ENCODE measurements around the gene ADI1. TPM values are rescaled to one million over a fixed set of nuclear protein-coding genes. Genes with fewer than 3 reads are reported as not detected.
A peak's percentile ranks its signal among the peaks of the same experiment; 100 is the strongest.

ADI1 gene
- total RNA-seq, 1 donor from 2014 or later = 52.9 TPM

GRCh38 chr2:3485166-3485565 is 34.2 kb downstream of the ADI1 start:
- DNase-seq (ENCODE audit: low spot score) = peak; percentile 38
- intact Hi-C loops (cut with DNase I) = no loop called here

DNA sequence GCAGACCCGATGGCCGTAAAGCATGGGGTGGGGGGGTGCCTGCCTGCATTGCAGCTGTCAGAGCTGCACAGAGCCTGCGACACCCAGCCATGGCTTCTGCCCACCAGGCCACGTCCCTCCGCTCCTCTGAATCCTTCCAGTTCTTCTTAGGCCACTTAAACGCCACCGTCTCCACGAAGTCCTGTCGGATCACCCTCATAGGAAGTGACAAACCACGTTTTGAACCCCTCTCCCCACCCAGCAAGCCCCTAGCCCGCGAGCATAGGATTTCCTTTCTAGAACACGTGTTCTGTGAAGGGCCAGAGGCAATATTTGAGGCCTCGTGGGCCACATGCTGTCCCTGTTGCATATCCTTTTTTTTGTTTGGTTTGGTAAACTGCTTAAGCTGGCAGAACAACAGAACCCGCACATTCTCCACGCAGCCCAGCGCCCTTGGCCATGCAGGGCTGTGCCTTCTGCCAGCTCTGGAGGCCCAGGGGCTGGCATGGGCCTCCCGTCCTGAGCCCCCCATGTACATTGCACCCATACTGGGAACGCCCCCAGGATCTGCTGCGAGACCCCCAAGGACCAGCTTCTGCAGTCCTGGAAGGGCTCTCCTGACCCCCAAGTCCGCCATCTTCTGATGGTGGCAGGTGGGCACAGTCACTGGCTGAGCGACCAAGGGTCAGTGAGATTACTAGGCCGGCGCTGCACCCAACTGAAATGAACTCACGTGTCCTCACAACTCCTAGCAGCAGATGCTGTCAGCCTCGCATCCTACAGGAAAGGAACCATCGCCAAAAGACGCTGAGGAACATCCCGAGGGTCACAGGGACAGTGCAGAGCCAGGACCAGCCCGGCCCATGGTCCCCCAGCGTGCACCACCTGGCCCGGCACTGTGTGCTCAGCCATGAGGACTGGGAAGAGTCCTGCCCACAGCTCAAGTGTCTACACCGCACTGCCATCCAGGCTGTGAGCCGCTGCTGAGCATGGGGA is 35.1 kb downstream of the ADI1 start:
- ATAC-seq (no peak), DNase-seq (ENCODE audit: low spot score) (peak; percentile 52)
- intact Hi-C loops (cut with DNase I) = no loop called here

More at GRCh38 chr2:3485166-3485565, 34.2 kb downstream of the ADI1 start:
- no peak for ATAC-seq

- ATAC-seq = peak; percentile 50
- intact Hi-C loops (cut with DNase I) = no loop called here
- DNase-seq (ENCODE audit: low spot score) = peak; percentile 72
Measured at GRCh38 chr2:3483227-3483985, 35.9 kb downstream of the ADI1 start.

- no peak for ATAC-seq
- intact Hi-C loops (cut with DNase I) = no loop called here
- DNase-seq (ENCODE audit: low spot score) = peak; percentile 59
Measured at GRCh38 chr2:3482363-3482821, 36.9 kb downstream of the ADI1 start.

GRCh38 chr2:3481736-3482362 is 37.5 kb downstream of the ADI1 start:
- intact Hi-C loops (cut with DNase I) = no loop called here
- no peak for DNase-seq (ENCODE audit: low spot score)
- ATAC-seq = no peak

DNA sequence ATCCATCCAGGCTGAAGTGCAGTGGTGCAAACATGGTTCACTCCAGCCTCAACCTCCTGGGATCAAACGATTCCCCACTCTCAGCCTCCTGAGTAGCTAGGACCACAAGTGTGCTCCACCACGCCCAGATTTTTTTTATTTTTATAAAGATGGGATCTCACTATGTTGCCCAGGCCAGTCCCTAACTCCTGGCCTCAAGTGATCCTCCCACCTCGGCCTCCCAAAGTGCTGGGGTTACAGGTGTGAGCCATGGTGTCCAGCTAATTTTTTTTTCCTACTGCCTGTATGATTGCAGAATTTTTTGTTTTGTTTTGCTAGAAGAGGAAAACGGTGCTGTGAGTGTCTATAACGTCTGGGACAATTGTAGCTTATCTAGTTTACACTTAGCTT is 38.3 kb downstream of the ADI1 start:
- intact Hi-C loops (cut with DNase I) = no loop called here
- DNase-seq (ENCODE audit: low spot score) (no peak), ATAC-seq (no peak)

GRCh38 chr2:3480352-3481010 is 38.9 kb downstream of the ADI1 start:
- ATAC-seq (no peak), DNase-seq (ENCODE audit: low spot score) (no peak)
- intact Hi-C loops (cut with DNase I) = no loop called here

DNA sequence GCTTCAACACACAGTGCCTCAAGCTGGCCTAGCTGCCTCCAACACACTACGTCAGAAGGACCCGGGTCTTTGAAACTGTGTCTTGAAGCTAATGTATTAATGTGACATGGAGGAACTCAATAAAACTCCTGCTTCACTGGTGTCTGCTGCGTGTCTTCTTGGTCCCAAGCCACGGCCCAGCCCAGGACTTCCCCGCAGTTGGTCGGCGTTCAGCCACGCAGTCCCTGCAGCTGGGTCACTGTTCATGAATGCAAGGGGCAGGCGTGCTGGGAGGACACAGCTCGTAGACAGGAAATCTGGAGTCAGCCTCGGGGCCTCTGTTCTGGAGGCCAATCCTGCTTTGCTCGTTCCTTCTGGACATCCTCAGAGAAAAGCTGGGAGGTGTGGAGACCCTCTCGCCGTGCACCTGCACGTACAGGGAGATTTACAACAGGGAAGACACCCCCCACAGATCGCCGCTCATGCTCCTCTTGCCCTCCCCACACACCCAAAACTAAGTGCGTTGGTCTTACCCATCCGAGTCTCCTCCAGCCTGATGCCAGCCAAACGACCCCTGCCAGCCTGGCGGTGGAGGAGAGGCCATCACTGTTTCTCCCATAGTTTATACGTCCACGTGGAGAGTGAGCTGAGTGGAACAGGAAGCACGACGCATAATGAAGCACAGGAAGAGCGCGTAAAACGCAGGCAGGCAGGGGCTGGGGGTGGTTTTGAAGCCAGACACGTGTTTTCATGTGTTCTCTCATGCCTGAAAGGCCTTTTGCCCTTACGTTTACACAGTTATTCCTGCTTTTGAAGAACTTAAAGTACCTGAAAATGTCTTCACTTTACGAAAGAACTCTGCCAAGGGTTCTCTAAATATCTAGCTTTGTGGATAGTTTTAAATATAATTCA is 39.7 kb downstream of the ADI1 start:
- intact Hi-C loops (cut with DNase I) = no loop called here
- ATAC-seq (no peak), DNase-seq (ENCODE audit: low spot score) (no peak)

- ATAC-seq (peak; percentile 16), DNase-seq (ENCODE audit: low spot score) (no peak)
- intact Hi-C loops (cut with DNase I) = no loop called here
Measured at GRCh38 chr2:3478846-3479385, 40.4 kb downstream of the ADI1 start.

DNA sequence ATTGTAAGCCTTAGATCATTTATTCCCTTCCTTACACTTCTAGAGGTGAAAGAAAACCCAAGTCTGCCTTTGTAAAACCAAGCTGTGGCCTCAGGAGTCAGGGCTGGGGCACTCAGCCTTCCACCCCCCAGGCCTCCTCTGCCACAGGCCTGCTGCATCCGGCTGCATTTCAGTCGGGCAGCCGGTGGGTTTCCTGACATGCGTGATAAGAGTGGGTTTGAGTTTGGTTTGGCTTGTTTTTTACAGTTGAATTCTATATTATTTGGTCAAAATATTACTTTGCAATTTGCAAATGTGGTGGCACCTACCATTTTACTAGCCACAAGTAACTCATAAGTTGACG is 42.4 kb downstream of the ADI1 start:
- intact Hi-C loops (cut with DNase I) = no loop called here
- DNase-seq (ENCODE audit: low spot score) (no peak), ATAC-seq (no peak)

DNA sequence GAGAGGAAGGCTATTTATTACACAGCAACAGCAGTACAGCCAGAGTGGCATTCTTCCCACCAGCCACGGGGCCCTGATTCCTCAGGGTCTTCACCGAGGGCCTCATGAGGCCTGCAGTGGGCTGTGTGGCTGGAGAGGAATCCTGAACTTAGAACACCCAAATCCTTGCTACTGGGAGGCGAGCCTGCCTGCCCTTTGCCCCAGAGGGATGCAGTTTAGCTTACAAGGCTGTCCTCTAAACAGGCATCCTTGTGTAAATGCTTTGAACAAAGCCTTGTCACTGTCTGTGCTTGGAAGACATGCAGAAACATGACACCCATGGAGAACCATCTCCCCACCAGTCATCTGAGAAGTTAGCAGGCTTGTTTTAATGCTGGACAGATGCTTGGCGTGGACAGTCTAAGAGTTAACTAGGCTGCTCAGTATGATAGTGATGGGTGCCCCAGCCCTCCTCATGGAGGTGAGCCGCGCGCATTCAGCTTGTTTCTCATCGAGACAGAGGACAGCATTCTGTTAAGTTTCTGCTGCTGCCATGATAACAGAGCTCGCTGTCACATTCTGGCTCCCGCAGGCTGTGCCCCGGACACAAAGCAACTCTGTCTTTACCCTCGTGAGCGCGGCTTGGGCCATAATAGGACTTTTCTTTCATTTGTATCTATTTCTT is 42.9 kb downstream of the ADI1 start:
- intact Hi-C loops (cut with DNase I) = no loop called here
- peak; percentile 64 for ATAC-seq
- no peak for DNase-seq (ENCODE audit: low spot score)

DNA sequence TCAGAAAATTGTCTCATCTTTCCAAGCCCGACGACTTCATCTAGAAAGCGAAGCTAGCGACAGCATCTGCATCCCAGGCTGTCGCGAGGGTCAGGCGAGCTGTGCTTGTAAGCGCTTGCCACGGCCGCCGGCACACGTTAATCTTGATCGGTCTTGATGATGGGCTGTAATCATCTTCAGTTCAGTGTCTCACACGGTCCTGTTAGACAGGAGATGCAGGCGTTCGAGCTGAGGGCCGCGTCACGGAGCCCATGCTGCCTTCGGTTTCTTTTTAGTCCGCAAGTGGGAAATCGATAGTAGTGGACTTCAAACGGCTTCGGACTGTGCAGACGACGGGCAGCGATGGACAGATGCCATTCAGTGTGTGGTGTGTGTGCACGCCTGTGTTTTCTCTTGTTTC is 43.6 kb downstream of the ADI1 start:
- ATAC-seq (no peak), DNase-seq (ENCODE audit: low spot score) (no peak)
- intact Hi-C loops (cut with DNase I) = no loop called here

DNA sequence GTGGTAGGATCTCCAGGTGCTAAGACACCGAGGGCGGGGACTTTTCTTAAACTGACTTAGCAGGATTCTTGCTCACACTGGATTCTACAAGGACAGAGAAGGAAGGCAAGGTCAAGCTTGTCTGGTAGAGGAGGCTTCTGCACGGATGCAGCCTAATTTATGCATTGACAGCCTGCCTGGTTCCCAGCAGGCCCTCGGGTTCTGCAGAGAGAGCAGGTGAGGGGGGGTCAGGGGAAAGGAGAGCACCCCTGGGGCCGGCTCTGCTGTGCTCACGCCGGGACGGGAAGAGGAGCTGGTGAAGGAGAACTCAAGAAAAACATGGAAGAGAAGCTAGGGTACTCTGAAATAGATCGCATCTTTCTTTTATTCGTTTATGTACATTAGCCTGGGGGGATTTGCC is 46.4 kb downstream of the ADI1 start:
- intact Hi-C loops (cut with DNase I) = no loop called here
- DNase-seq (ENCODE audit: low spot score) = no peak
- ATAC-seq = no peak

DNA sequence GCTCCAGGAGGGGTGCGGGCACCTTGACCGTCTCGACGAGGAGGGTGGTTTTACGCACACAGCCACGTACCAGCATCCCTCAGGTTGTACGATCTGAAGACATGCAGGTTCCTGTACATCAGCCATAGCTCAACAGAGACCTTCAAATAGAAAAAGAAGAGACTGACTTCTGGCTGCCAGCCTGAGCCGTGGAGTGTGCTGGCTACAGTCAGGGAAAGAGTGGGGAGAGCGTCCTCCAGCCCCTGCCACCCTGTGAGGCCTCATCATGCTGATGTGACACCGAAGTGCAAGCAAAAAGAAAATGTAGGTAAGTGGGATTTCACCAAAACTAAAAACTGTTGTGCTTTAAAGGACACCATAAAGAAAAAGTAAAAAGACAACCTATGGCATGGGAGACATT is 47.0 kb downstream of the ADI1 start:
- no peak for DNase-seq (ENCODE audit: low spot score)
- ATAC-seq = no peak
- intact Hi-C loops (cut with DNase I) = no loop called here

DNA sequence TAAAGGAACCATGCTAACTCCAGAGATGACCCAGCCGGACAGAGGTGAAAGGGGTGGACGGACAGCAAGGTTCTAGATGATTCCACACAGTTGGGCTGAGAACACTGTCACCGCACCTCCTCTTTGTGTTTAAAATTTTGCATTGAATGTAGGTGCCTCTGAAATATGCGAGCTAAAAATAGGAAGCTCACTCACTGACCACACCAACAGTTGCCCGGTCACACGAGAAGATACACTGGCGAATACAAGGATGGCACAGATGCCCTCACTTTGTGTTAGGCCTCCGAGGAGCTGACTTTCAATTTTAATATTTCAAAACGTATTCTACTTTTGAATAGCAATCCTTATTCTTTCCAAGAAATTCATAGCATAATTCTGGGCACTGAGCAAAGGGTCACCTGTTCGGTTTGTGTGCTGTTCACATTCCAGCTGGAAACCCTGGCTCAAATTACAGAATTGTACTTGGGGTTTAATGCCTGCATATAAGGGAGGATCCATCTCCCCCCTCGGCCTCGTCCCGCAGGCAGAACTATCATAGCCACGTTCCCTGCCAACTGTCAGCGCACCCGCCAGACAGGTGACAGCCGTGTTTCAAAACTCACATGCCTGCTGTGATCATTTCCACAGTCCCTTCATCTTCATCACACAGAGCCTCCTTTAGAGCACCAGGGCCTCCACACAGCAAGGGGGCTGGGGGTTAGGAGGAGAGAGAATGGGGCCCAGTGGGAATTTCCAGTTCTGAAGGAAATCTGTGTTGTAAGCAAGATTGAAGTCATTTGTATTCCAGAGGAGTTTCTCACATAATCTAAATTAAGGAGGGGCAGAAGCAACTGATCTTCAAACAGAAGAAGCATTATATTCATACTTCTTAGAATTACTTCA is 48.2 kb downstream of the ADI1 start:
- intact Hi-C loops (cut with DNase I) = no loop called here
- ATAC-seq = peak; percentile 35

DNA sequence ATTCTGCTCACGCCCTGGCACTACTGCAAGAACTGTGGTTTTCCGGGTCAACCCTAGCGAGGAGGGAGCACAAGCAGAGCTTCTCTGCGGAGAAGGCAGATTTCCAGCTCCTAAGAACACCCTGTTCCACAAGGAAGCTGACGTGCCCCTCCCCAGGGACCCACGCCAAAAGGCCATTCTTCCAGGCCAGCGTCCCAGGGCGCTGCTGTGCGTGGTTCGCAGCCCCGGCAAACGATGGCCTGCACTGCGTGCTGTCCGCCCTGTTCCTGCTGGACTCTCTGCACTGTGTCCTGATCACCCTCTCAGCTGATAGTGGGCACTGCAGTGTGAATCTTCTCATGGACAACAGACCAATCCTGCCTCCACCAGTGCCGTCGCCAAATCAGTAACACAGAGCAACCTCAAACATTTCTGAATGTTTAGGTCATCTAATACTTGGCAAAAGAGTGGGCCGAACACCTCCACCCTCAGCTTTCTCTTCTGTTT is 49.1 kb downstream of the ADI1 start:
- DNase-seq (ENCODE audit: low spot score) = peak; percentile 77
- ATAC-seq = peak; percentile 93
- intact Hi-C loops (cut with DNase I) = no loop called here

More for the DNA sequence above, 48.2 kb downstream of the ADI1 start:
- no peak for DNase-seq (ENCODE audit: low spot score)
